ENCODE data around the gene SPATA4.

SPATA4 gene

DNA sequence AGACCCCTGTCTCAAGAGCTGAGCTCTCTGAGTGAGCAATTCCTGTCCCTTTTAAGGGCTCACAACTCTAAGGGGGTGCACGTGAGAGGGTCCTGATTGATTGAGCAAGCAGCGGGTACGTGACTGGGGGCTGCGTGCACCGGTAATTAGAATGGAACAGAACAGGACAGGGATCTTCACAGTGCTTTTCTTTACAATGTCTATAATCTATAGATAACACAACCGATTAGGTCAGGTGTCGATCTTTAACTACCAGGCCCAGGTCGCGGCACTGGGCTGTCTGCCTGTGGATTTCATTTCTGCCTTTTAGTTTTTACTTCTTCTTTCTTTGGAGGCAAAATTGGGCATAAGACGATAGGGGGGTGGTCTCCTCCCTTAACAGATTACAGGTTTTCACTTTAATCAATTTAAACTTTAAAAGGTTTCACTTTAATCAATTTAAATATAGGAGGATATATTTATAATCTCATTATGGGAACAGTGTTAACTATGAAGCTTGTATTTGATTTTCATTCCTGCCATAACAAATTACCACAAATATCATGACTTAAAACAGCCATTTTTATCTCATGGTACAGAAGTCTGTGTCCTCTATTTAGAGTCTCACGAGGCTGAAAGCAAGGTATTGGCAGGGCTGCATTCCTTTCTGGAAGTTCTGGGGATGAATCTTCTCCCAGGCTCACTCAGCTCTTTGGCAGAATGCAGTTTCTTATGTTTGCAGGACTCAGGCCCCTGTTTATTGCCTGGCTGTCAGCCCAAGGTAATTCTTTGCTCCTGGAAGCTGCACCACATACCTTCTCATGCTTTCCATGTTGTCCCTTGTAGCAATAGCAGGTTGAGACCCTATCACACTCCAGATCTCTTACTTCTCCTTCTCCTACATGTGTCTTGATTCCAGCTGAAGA is 5.2 kb downstream of the SPATA4 start:
- no peak for DNase-seq

DNA sequence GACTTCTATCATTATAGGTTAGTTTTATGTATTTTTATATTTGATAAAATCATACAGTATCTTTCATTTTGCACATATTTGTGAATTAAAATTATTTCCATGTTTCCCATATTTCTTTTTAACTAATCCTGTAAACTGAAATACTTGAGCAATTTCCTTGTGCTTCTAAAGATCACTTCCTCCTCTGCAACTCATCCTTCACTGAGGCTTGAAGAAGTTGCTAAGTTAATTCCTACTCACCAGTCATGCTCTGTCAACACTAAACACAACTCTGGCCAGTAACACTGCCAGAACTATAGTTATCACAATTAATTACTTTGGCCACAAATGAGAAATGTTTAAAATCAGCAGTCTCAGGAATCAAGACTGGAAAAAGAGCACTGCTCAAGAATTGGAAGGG is 6.7 kb downstream of the SPATA4 start:
- DNase-seq, result no peak

DNA sequence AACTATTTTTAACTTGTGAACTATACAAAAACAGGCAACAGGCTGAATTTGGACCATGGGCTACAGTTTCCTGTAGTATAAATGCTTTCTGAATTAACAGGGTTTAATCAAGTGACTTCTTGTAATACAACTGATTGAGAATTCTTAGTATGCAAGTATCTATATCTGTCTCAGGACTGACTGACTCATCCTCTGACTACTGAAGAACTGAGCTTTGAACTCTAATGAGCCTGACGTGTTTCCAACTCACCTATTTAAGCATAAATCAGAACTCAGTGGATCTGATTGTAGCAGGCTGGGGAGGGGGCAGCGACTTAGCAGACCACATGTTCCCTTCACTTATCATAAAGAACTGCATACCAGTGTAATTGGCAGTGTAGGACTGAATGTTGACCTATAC is 7.8 kb downstream of the SPATA4 start:
- DNase-seq, result no peak

DNA sequence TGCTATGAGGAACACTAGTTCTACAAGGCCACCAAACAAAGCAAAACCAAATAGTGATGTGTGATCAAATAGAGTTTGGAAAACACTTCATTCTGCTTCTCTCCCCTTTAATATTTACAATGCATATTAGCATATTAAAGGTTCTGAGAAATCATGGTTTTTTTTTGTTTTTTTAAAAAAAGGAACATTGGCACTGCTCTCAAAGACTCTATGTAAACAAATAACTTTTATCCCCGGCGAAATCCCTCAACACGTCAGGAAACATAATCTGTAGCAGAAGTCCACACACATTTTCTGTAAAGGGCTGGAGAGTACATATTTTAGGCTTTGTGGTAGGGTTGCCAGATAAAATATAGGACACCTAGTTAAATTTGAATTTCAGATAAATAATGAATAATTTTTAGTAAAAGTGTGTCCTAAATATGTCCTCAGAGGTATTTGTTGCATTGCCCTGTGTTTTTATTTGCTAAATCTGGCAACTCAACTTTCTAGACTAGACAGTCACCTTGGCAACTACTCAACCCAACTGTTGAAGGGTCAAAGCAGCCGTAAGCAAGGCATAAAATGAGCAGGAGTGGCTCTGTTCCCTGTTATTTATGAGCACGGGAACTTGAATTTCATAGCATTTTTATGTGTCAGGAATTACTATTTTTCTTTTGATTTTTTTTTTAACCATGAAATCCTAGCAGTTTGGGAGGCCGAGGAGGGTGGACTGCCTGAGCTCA is 8.6 kb downstream of the SPATA4 start:
- DNase-seq, result no peak

DNA sequence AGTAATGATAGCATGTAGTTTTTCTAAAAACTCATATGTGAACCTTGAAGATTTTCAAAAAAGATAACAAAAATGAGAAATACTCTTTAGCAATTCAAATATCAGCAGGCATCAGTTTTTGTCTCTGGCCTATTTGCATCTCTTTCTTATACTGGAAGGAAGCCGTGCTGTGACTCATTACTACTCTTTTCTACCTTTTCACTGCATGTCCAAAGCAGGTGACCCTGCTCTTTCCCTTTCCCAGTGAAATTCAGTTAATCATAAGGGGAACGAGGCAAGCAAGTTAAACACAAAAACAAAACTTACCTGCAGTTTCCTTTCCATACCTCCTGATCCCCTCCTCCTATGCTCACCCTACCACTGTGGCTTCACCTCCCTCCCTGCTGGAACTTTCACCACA is 9.3 kb downstream of the SPATA4 start:
- no peak for DNase-seq

DNA sequence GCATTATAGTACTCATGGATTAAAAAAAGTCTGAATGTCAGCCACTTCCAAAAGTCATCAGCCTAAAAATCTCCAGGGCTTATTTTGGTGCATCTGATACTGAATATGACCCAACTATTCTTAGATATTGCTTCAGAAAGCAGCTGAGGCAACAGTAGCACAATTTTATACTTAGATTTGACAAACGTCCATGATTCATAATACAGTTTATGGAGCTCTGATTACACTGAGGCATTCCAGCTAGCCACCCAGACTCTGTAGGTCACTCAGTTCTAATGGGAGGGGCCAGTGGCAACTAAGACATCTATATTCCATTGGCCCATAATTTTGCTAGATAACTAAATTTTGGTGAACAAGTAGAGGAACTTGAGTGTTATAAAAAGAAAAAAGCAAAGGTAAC is 10.3 kb downstream of the SPATA4 start:
- no peak for DNase-seq

DNA sequence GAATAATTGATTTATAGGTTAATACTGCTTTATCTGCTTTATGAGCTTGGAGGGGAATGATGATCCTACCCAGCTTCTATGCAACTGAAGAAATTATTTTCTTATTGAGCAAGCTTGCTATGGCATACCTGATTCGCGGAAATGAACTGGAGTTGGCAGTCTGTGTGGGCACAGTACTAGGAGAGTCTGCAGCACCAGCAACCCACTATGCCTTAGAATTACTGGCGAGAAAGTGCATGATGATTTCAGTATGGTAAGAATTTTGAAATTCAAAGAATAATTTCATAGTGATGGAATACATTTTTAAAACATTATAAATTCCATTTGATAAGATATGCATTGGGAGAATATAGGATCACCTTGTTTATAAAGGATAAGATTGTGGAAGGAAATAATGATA is 32.3 kb downstream of the SPATA4 start:
- no peak for DNase-seq

DNA sequence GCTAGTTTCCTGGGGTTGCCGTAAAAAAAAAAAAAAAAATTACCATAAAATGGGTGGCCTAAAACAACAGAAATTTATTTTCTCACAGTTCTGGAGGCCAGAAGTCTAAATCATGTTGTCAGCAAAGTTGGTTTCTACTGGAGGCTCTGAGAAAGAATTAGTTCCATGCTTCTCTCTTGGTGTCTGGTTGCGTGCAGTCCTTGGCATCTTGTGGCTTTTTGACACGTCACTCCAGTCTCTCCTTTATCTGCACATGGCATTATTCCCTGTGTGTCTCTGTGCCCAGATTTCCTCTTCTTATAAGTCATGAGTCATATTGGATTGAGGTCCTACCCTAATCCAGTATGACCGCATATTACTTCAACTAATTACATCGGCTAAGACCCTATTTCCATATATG is 38.7 kb downstream of the SPATA4 start:
- DNase-seq, result no peak

DNA sequence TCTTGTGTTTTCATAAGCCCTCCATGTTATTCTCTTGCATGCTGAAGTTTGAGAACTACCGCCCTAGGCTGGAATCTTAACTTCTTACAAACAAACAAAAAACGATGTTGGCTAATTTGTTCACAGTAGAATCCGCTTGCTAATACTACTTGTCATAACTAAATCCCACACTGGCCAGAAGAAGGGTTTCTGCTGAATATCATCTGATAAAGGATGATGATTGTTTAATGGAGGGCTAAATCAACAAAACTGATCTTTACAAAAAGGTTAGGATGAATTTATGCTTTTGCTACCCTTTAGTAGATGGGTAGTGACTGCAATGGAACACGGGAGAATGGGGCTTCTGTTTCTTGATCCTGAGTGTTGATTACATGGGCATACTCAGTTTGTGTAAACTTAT is 42.3 kb downstream of the SPATA4 start:
- DNase-seq, result no peak

DNA sequence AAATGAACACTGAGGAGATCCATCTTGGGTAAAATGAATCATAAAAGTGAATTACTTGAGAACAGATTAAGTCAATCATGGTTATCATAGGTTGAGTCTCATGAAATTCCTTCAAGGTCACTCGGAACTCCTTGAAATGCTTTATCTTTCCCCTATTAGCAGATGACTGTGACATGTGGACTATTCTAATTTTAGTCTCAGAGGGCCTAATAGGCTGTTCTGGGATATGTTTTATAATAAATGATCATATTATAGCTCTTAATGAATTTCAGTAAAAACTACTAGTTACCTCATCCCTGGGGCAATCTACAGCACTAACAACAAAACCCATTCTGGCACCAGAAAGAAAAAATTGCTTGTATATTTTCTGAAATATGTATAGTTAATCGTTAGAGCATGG is 44.7 kb downstream of the SPATA4 start:
- no peak for DNase-seq

DNA sequence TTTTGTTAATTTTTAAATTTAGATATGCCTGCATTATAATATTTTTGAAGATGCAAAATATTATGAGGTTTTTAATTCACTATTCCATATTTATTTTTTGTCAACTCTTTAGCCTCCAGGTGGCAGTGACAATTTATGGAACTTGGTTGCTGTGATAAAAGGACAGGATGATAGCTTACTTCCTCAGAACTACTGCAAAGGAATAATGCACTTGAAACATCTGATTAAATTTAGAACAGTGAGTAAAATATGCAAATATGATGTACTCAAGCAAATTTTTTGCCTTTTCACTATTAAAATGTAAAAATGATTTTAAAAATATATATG is 45.1 kb downstream of the SPATA4 start:
- no peak for DNase-seq

DNA sequence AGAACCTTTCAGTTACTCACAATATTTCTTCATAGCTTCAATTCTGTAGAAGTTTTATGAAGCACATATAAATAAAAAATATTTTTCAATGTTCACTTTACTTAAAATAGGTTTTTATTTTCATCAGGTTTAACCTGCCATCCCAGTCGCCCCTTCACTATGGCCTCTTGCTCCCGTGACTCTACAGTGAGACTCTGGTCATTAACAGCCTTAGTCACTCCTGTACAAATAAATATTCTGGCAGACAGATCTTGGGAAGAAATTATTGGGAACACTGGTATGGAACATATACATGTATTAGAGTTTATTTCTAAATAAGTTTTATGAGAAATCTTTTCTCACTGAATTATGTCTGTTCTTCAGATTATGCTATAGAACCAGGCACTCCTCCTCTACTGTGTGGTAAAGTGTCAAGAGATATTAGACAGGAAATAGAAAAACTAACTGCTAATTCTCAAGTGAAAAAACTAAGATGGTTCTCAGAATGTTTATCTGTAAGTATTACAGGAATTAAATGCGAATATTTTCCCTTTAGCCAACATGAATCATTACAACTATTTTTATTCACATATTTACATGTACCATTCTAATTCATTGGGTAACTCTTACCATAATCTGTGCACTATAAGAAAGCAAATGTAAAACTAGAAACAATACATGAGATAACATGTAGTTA is 45.6 kb downstream of the SPATA4 start:
- DNase-seq, result no peak

DNA sequence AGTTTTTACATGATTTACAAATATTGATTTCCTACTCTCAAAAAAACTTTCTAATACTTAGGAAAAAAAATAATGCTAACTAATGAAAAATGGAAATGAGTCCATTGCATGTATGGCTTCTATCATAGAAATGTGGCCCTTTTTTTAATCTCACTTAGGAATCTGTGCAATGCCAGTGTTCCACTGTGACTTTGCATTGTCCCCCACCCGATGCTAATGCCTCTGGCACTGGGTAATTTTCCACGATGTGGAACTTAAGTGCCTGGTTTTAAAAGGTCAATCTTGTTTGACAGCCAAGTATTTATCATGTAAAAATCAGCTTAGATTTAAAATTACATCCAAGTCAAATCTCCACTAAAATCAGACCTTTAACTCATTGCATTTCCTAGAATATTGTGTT is 53.1 kb downstream of the SPATA4 start:
- no peak for DNase-seq

DNA sequence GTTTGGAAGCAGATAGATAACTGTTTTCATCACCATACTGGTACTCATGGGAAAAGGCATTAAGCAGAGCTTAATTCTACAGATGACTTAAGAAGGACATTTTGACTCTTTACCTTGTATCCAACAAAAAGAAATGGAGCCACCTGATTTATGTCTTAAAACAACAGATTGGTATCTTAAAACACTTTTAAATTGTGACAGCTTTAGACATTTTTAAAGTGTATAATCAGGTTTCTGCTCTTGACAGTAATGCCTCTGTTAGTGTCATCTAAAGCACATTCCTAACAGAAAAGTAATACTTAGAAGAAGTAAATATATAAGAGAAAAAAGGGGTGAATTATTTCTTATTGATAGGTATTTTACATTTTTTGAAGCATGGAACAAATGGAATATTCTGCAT is 55.9 kb downstream of the SPATA4 start:
- no peak for DNase-seq

DNA sequence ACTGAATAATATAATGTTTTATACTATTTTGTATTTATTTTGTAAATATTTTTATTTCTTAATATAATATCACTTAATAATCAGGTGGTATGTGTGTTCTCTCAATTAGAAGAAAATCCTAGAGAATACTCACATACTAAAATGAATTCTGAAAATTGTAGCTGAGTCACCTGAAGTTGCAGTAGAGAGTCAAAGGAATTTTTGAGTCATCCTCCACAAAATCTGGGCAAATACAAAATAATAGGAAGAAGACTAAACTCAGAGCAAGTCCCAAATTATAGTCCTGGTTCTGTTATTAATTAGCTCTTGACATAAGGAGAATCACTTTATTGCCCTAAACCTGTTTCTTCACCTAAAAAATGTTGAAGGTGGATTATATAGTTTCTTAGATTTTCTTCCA is 57.8 kb downstream of the SPATA4 start:
- no peak for DNase-seq

DNA sequence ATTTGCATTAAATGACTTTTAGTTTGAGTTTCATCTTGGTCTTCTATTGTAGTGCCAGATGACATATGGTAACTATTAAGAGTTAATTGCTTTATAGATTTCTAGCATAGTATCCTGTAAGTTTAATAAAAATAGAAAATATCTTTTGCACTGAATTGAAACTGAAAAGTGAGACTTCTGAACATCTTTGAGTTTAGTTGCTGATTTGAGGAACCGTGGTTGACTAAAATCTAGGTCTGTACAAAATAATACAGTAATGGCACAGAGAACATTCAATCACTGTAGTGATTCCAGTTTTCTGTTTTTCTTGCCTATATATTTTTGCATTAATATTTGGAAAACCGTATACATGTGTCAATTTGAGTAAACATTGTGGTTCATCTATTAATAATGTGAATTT is 60.7 kb downstream of the SPATA4 start:
- no peak for DNase-seq
